ENCODE data around the gene SLC13A3. TPM values are rescaled to one million over a fixed set of nuclear protein-coding genes. Genes with fewer than 3 reads are reported as not detected.

SLC13A3 gene
- total RNA-seq, 1 donor from 2014 or later: 18.8 TPM

GRCh38 chr20:46639587-46639986, 11.7 kb downstream of the SLC13A3 start:
- DNase-seq (ENCODE audit: low spot score in 2 of 2, unreplicated experiment in 2 of 2): no peak
- H3K27ac Mint-ChIP-seq: no peak overlapping the region
- H3K4me3 Mint-ChIP-seq: no peak overlapping the region
- H3K27me3 Mint-ChIP-seq (ENCODE audit: low read depth): no peaks in the 10 kb centered on the region
- H3K36me3 Mint-ChIP-seq: no peaks in the 10 kb centered on the region
- TF ChIP-seq, protein P1, sequence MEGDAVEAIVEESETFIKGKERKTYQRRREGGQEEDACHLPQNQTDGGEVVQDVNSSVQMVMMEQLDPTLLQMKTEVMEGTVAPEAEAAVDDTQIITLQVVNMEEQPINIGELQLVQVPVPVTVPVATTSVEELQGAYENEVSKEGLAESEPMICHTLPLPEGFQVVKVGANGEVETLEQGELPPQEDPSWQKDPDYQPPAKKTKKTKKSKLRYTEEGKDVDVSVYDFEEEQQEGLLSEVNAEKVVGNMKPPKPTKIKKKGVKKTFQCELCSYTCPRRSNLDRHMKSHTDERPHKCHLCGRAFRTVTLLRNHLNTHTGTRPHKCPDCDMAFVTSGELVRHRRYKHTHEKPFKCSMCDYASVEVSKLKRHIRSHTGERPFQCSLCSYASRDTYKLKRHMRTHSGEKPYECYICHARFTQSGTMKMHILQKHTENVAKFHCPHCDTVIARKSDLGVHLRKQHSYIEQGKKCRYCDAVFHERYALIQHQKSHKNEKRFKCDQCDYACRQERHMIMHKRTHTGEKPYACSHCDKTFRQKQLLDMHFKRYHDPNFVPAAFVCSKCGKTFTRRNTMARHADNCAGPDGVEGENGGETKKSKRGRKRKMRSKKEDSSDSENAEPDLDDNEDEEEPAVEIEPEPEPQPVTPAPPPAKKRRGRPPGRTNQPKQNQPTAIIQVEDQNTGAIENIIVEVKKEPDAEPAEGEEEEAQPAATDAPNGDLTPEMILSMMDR (IDR thresholded peaks at IDR 0.05; ENCODE audit: unreplicated experiment): no peak
- H3K9me3 Mint-ChIP-seq: peaks cover 3% of the 10 kb centered on the region
- no peaks in the 10 kb centered on the region for H3K4me1 Mint-ChIP-seq

DNA sequence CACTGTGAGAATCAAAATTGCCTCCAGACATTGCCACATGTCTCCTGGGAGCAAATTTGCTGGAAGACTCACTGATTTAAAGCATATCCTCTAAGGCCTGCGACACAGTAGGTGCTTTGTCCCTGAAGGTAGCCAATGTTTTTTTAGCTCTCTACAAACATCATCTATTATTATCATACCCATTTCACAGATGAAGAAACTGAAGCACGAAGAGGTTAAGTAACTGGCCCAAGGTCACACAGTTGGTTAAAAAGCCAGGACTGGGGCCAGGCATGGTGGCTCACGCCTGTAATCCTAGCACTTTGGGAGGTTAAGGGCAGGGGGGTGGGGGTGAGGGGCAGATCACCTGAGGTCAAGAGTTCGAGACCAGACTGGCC, 12.4 kb downstream of the SLC13A3 start:
- Mint-ChIP-seq H3K27me3 (ENCODE audit: low read depth) (no peaks in the 10 kb centered on the region), H3K4me1 (no peaks in the 10 kb centered on the region), H3K36me3 (no peaks in the 10 kb centered on the region), H3K4me3 (no peak overlapping the region), H3K9me3 (peaks cover 3% of the 10 kb centered on the region), H3K27ac (no peak overlapping the region)
- no peak for DNase-seq (ENCODE audit: low spot score in 2 of 2, unreplicated experiment in 2 of 2)
- TF ChIP-seq, protein P1 (IDR thresholded peaks at IDR 0.05; ENCODE audit: unreplicated experiment): no peak

DNA sequence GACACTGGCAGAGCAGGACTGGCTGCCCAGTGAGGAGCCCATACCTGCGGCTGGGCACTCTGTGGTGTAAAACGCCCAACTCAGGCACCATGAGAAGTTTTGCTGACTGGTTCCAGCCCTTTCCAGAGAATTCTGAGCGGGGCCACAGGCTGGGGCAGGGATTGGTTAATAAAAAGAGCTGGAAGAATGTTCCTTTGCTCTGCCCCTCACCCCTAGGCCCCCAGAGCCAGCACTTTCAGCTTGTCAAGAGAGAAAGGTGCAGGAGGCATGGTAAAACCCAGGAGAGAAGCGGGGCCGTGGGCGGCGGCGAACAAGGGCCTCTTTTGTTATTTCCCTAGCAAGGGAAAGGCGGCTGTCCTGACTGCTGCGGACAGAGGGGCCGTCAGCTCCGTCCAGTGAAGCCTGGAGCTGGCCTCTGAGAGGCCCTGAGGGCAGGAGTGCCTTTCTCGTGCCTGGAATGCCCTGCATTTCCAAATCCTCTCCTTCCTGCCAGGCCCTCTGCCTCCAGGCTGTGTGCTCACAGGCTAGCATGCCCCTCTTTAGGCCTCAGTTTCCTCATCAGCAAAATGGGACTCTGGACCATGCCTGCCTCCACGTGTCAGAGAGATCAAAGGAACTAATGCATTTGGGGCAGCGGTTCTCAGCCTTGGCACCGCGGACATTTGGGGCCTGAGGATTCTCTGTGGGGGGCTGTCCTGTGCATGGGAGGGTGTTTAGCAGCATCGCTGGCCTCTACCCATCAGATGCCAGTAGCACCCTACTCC, 12.9 kb downstream of the SLC13A3 start:
- H3K4me3 Mint-ChIP-seq: no peak overlapping the region
- TF ChIP-seq, protein P1 (IDR thresholded peaks at IDR 0.05; ENCODE audit: unreplicated experiment): no peak
- no peak for DNase-seq (ENCODE audit: low spot score in 2 of 2, unreplicated experiment in 2 of 2)
- peaks cover 3% of the 10 kb centered on the region for H3K9me3 Mint-ChIP-seq
- no peaks in the 10 kb centered on the region for H3K27me3 Mint-ChIP-seq (ENCODE audit: low read depth)
- no peaks in the 10 kb centered on the region for H3K36me3 Mint-ChIP-seq
- no peak overlapping the region for H3K27ac Mint-ChIP-seq
- H3K4me1 Mint-ChIP-seq: no peaks in the 10 kb centered on the region

- DNase-seq (ENCODE audit: low spot score in 2 of 2, unreplicated experiment in 2 of 2): no peak
- Mint-ChIP-seq H3K9me3 (peaks cover 3% of the 10 kb centered on the region), H3K4me3 (no peak overlapping the region), H3K4me1 (no peaks in the 10 kb centered on the region), H3K27ac (no peak overlapping the region), H3K36me3 (no peaks in the 10 kb centered on the region), H3K27me3 (ENCODE audit: low read depth) (no peaks in the 10 kb centered on the region)
- TF ChIP-seq, protein P1 (IDR thresholded peaks at IDR 0.05; ENCODE audit: unreplicated experiment): no peak
Measured at GRCh38 chr20:46637427-46638133, 13.7 kb downstream of the SLC13A3 start.

DNA sequence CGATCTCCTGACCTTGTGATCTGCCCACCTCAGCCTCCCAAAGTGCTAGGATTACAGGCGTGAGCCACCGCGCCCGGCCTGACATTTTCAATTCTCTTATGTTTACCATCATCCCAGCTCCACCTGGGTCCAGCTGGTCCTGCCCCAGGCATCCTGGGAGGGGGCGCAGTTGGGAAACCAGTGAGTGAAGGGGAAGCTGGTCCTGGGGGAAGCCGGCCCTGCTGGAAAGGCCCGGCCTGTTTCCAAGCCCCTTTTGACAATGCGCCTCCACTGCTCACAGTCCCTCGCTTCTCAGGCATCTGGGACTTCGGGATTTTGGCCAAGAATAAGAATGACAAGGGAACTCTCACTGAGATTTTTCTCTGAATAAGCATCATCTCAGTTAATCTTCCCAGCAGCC, 14.2 kb downstream of the SLC13A3 start:
- Mint-ChIP-seq H3K27me3 (ENCODE audit: low read depth) (no peaks in the 10 kb centered on the region), H3K4me3 (no peak overlapping the region), H3K27ac (no peak overlapping the region), H3K4me1 (no peaks in the 10 kb centered on the region), H3K9me3 (peaks cover 3% of the 10 kb centered on the region), H3K36me3 (no peaks in the 10 kb centered on the region)
- TF ChIP-seq, protein P1 (IDR thresholded peaks at IDR 0.05; ENCODE audit: unreplicated experiment): no peak
- no peak for DNase-seq (ENCODE audit: low spot score in 2 of 2, unreplicated experiment in 2 of 2)
